GM19043 (cell line): ENCODE data around the gene LPP.

Source experiments
- ATAC-seq: cut with Tn5 transposase; IDR thresholded peaks from one replicate; pipeline ENCODE4 v1.9.1; 2021; ENCODE audit warnings: low read depth; ENCODE audit not compliant: unreplicated experiment

LPP gene

DNA sequence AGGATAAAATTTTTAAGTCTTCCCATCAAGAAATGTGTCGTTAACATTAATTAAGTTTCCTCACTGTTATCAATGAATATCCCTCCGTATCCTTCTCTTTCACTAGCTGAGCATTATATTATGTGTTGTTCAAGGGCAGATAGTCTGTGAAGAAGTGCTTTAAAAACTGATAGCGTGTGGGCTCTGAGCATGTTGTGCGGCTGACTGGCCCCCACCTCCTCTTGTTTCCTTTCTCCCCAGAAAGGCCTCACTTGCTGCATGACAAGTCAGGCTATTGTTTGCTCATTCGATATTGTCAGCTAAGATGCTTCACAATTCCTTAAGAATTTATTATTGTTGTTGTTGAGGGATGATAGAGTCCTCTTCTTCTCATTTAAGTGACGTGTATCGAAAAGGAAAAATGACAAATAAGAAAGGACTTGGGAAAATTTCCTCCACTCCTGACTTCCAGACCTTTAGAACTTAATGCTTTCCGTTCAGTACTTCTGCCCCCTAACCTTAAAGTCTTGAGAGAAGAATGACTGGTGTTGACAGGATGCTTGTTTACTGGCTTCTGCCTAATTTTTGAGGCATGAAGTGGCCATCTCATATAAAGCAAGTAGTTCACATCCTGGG, 298.3 kb downstream of the LPP start:
- no peak for ATAC-seq

DNA sequence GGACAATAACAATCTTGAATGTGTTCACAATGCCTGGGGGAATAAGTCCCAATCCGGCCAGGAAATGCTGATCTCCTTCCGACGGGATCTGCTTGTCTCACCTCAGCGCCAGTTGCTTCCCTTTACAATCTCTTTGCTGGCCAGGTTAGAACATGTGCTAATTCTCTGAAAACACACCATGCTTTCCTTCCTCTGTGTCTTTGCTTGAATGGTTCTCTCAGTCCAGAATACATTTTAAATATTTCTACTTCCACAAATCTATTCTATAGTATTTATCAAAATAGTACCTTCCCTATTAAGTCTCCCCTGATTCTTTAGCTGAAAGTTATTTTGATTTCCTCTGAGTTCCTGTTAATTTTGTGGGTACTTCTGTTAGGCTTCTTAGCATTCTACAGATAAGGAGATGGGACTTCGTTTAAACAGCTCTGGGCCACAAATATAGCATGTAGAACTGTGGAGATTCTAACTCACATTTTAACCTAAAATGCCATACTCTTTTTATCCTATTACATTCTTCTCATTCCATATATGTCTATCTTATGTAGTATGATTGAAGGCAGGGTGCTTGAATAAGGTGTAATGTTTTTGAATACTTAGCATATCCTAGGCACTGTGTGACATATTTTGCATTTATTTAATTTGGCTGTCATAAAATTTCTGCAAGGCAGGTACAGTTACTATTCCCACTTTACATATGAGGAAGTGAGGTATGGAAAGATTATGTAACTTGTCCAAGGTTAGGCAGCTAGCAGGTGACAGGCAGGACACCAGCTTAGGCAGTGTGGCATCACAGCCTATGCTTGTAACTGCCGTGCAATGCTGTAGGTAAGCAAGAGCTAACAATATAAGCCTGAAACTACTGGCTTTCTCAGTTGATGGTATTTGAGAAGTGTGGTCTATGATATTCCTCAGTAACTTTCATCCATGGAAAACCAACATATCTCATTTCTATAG, 299.8 kb downstream of the LPP start:
- no peak for ATAC-seq

DNA sequence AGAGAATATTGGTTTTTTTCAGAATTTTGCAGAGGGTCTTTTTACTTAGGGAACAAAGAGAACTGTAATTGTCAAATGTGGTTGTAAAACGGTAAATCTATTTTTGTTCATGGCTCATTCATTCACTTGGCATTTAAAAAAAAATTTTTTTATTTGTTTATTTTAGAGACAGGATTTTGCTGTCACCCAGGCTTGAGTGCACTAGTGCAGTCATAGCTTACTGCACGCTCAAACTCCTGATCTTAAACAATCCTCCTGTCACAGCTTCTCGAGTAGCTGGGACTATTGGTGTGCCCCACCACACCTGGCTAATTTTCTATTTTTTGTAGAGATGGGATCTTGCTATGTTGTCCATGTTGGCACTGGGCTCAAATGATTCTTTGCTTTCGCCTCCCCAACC, 301.8 kb downstream of the LPP start:
- no peak for ATAC-seq

DNA sequence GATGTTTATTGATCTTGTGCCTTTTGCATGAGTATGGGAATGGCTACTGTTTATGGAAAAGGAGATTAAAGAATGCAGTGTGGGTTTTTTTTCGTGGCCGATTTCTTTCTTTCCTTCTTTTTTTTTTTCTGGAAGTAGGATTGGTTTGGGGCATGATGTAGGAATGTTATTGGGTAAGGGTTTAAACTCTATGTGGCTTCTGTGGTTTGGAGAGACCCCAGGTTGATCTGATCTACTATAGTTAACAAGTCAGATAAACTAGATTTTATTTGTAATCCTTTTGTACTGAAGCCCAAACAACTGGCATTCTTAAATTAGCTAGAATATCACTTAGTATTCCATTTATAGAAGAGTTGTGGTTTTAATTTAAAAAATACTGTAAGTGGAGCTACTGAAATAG, 304.8 kb downstream of the LPP start:
- ATAC-seq, result no peak

DNA sequence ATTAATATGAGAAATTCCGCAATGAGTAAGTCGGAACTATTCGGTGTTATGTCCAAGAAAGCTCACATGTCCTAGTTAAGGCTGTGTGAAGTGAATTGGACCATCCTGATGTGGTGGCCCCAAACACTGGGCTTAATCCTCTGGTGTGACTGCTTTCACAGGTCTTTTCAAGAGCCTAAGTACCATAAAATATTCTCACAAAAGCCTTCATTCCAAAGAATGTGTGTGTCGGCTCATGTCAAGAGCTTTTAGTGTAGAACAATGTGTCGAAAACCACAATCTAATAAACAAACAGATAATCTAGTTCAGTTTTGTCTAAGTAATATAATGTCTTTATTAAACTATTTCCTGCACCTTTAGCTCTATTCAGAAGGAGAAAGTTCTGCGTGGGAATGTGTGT, 311.4 kb downstream of the LPP start:
- ATAC-seq, result no peak

DNA sequence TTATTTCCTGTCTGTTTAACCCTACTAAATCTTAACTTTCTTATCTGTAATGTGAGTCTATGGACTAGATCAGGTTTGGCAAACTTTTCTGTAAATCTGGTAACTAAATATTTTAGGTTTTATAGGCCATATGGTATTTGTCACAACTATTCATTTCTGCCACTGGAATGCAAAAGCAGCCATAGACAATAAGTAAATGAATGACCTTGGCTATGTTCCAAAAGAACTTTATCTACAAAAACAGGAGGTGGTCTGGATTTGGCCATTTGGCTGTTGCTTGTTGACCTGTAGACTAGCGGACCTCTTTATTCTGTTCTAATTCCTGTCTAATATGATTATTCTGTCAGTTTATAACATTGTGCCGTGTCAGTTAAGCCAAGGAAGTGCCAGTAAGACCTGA, 314.2 kb downstream of the LPP start:
- ATAC-seq, result no peak

DNA sequence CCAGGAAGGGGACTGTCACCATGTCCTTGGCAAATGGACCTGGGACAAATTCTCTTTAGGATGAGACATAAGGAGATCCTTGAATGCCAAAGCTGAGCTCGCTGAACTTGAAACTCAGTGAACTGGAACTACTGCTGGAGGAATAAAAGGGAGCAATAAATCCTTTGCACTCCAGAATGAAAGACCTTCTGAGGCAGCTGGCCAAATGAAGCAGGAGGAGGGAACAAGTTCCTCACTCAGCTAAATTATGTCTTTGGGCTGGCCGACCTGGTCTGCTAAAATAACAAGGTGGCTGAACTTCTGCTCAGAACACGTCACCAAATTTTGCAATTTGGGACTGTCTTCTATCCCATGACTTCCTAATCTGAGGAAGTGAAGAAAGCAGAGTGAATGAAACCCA, 314.7 kb downstream of the LPP start:
- no peak for ATAC-seq

DNA sequence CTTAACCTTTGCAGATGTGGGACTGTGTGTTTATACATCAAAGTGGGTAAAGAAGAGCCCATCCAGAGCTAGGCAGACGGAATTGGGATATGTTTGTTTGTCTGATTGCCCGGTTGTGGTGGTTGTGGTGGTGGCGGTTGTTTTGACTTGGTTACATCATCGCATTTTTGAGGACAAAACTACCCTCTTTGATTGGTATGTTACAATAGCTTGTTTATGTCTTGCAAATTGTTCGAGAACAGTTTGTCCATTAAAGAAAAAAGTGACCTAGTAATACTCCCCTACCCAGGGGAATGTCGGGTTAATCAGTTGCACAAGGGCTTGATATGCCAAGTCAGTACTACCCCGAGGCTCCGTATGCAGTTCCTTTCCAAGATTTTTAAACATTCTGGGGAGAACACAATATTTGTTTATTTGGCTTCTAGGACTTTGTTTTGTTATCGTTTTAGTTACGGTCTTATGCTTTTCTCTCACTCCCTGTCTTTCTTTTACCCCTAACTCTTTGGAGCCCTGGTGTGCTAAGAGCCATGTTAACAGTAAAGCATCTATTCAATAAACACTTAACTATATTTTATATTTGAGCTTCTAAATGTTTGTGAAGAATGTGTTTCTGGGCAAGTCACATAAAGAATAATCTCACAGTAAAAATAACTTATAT, 315.4 kb downstream of the LPP start:
- no peak for ATAC-seq

DNA sequence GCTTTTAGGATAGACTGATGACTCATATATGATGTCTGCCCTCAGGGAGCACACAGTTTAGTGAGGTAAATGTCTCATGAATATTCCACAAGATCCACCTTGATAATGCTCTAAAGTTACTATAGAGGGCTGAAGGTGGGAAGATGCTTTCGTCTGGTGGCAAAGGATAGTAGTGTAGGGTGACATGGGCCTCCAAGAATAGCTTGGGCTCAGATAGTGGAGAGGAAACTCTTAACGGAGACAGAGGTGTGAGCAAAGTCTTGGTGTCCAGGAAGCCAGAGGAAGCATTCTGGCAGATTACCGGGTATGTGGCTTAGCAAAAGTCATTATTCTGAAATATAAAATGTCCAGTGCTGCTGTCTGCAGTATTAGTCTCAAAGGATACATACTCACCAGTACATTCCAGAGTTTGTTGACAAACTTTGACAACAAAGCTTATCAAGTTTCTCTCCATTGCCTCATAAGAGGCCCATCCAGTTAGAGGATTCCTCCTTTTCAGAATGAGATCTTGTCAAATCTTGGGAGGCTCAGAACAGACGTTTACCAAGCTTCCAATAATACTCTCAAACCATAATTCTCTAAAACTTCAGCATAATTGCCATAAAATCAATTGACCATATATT, 316.7 kb downstream of the LPP start:
- no peak for ATAC-seq

DNA sequence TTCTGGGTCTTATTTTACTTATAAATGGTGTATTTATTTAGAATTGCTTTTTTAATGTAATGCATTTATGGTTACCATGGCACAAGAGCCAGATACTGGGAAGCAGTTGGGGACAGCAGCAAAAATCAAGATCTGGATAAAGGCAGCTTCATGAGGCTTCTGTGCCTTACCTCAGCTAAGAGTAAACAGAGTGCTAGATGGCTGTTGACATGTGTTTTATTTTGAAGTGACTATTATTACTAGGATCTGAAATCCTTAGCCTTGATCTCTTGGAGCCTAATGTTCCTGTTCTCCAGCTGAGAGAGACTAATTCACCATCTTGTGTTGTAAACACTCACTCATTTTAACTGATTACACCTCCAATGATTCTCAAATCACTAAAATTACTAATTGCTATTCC, 317.8 kb downstream of the LPP start:
- ATAC-seq, result no peak

DNA sequence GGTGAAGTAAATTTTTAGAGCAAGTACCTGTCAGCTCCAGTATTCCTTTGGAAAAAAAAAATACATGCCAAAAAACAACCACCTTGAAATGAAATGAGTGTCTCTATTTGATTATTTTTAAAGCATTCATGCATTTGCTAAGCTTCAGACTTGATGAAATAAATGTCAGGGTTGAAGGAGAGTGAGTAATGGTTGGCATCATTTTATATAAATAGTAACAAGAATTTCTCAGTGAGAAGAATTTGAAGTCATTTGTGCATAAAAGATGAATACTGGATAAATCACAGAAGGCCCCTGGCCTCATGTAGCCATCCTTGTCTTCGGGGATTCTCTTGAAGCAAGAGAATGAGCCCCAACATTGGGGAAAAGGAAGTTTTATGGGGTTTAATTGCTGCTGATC, 318.4 kb downstream of the LPP start:
- no peak for ATAC-seq

DNA sequence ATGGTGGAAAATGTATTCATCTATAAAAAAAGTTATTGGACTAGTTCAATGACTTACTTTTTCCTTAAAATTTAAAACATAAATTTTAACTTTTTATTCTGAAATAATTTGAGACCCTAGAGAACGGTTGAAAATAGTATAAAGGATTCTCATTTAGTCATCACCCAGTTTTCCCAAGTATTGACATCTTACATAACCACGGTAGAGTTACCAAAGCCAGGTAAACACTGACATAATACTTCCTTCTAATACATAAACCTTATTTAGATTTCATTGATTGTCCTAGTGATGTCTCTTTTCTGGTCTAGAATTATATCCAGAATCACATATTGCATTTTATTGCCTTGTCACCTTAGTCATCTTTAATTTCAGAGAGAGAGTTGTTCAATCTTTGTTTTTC, 319.1 kb downstream of the LPP start:
- no peak for ATAC-seq

DNA sequence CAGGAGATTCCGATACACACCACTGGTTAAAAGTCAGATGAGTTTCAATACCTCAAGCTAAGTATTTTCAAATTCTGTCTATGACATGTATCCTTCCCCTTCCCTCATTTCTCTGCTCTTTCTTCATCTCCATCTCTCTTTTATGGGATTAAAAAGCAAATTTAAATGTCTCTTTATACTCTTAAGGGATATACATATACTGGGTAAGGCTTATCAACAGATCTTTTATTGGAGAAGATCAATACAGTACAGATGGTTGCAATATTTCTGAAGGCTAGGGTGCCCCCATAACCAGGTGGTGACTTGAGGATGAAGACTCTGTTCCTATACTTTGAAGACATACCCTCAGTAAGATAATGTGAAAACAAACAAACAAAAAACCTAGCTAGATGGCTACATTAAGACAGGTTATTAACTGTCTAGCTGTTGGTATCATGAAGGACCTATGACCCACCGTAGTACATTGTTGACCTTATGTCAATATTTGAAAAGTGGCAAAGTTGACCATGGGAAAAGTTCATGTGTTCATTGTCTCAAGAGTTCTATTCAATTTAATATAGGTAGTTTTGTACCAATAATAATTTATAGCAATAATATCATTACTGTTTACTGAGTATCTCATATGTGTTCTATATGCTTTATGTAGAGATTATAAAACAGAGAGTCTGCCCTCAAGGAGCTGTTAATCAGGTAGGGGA, 319.8 kb downstream of the LPP start:
- ATAC-seq, result no peak

DNA sequence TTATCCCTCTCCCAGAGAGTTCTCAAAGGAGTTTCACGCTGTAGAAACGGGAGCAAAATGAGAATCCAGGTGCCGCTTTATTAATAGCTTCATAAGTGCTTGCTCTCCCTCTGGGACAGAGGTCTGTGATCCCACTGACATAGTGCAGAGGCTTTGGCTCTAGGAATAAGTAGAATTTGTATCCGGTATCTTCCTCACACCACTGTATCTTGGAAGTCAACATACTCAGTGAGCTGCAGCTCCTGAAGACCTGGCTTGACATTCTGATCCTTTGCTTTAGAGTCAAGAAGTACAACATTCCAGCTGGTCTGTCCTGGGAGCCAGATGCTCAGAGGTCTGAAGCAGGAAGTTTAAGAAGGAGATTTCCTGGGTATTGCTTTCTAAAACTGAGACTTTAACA, 323.0 kb downstream of the LPP start:
- no peak for ATAC-seq

DNA sequence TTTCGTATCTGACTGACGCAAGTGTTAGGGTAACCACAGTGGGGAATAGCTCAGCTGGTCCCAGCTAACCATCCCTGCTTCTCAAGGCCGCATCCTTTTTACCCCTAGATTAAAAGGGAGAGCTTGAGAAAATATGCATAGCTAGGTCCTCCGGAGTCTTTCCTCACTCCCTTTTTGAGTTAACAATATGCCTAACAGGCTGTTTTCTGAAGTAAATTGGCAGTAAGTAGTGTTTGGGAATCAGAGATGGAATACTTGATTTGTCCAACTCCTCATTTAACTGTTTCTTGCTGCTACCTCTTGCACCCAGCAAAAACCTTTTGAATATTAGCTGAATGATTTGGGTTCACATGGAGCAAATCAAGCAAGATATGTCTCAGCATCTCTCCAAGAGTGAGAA, 326.1 kb downstream of the LPP start:
- ATAC-seq, result no peak

DNA sequence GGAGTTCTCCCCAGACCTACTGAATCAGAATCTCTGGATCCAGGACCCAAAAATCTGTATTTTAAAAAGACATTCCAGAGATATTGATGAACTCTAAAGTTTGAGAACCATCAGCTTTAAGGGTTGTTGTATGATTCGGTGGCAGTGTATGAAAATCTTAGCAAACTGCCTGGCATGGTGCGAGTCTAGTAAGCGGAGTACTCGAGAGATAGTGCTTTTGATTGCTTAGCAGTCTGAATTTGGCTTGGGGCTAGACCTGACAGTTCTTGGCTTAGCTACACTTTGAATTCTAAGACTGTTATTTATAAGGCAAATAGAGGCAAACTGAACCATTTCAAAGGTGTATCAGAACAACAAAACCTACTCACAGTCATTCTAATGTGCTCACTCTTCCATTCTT, 329.0 kb downstream of the LPP start:
- no peak for ATAC-seq

DNA sequence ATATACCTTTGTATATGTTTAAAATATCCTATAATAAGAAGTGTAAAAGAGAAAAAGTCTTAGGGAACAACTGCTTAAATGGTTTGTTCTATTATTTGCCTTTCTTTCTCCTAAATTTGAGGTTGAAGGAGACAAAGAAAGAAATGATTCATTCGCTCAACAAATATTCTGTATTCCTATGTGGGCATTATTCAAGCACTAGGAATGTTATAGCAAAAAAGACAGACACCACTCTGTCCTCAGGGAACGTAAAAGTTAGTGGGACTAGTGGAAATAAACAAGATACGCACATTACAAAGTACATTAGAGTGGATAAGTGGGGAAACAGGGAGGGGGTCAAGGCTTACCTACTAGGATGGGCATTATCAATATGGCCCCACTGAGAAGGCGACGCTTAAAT, 332.2 kb downstream of the LPP start:
- no peak for ATAC-seq

DNA sequence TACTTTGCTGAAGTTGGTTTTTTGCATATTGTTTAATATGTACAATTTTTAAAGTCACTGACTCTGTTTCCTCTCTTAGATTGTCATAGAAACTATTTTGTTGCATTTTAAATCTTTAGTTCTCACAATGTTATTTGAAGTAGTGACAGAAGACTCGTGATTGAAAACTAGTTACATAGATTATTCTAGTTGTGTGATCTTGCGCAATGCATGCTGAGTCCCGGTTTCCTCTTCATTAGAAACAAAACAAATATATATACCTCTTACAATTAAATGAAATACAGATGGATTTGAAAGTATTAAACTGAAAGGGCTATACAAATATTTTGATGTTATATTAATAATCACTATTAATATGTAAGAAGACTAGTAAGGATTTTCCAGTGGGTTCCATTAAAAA, 333.0 kb downstream of the LPP start:
- ATAC-seq, result no peak

DNA sequence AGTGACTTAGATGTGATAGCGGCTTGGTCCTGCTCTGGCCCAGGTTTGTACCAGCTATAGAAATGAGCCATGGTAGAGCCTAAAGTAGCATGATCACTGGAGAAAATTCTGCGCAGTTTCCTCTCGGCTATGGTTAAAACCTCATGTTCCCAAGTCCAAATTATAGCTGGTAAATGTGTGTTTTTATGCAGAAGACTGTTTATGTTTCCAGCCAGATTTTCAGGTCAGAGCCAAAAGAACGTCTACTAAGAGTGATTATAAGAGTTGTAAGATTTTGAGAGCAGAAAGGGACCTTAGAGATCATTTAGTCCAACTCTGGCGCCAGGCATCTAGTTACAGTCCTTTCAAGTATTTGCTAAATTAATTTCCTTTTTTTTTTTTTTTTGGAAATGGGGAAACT, 333.7 kb downstream of the LPP start:
- ATAC-seq, result no peak

DNA sequence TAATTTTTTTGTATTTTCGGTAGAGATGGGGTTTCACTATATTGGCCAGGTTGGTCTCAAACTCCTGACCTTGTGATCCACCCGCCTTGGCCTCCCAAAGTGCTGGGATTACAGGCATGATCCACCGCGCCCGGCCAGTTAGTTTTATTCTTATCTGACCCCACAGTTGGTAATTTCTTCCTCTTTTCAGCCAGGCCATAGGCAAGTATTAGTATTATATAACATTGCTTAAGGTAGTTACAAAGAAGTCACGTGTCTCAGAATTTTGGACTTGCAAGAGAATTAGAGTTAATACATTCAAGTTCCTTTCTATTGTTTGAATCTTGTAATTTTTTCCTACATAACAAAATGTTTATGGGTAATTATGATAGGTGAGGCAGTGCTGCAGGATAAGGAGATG, 334.8 kb downstream of the LPP start:
- no peak for ATAC-seq
